GM18507 (cell line): ENCODE results near the gene SPDYA.
"Not testable (repeated sequence)": the region's sequence is repeated elsewhere in the genome, so short reads cannot be mapped to it uniquely, and the experiment has no call there.

Experiments used
- DNase-seq: peaks from one replicate; pipeline ENCODE4 v3.0.0; 2011; ENCODE audit warnings: low read depth; ENCODE audit not compliant: insufficient read length; ENCODE audit errors: extremely low spot score
- FAIRE-seq: peaks from 2 replicates; lab custom pipeline; 2011; peaks lifted over from hg19 to GRCh38; lab: Jason Lieb, UNC

Gene SPDYA

DNA sequence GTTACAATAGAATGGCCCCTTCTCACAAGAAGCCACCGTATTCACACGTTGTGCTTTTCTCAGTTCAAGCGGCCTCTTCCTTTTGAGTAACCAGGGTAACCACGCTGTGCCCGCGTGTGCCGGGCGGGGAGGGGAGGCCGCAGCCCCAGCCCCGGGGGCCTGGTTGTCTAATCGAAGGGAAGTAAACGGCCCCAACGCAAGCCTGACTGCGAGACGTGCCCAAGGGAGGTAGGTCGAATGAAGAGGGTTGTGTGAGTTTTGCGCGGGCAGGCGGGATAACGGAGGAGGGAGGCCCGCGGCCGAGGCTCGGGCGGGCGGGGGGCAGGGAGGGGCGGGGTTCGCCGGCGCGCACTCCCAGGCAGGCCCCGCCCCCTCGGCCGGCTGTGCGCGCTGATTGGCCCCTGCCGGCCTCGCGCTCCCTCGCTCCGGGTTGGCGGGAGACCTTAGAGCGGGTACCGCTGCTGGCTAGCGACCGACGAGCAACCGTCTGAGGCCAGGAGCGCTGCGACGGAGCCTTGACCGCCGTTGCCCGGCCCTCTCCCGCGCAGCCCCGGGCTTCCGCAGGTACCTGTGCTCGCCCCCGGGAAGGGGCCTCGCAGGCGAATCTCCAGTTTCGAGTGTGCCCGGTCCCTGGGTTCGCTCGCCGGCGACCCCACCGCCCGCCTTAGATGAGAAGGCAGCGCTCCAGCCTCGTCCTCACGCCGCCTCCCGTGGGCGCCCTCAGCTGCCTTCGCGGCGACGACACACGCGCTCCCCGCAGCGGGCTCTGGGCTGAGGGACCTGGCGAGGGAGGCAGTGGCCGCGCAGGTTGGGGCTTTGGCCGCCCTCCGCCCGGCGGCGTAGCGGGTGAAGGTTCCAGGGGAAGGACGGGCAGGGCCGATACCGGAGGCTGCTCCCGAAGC, at the start of gene SPDYA:
Gene SPDYA (plus strand): TSS at position 451 of the 902 bp plus-strand sequence. CDS start 5,181 bp downstream, outside the sequence.
- DNase-seq (peak; percentile 65), FAIRE-seq (peak; percentile 72)

DNA sequence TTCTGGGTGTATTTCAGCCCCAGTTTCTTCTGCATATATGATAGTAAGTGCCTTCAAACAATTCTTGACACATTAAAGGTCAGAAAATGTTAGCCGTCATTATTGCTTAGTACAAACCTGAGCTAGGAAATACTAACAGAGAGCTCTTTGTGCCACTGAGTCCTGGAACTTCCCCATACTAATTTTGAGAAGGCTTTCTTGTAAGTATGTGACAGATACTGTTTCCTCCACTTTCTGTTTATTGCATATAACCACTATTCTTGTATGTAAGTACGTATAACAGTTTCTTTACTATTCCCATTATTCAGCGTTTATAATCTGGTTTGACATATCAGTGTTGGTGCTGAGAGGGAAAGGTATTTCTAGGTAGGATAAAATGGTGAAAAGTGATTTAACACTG, 49.2 kb upstream of the SPDYA start:
- no peak for DNase-seq
- FAIRE-seq, result peak; percentile 39

DNA sequence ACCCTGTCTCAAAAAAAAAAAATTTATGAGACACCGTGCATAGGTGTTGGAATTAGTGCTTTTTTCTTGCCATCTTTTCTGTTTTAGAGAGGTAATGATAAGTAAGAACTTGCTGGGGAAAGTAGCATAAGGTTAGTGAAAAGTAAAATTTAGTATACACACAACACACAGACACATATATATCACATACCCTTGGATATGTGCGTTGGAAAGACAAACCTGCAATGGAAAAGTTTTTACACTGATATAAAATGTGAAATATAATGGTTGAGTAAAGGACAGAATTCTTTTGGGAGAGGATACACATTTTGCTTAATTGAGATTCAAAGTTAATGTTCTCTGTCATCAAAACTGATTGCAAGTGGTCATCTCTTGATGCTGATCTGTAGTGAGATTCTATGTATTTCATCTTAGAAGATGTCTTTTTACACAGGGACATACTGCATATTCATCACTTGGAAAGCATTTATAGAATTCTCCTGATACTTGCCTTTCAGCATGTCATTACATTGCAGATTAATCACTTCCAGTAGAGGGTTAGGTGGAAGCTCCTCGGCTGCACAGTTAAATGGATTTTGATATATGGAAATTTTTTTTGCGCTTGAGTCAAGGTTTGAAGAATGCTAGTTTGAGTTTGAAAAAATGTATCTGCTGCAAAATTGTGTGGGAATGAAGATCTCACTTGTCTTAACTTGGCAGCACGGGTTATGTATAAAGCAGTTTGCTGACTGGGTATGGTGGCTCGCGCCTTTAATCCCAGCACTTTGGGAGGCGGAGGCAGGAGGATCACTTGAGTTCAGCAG, 45.5 kb upstream of the SPDYA start:
- DNase-seq (no peak), FAIRE-seq (no peak)

GRCh38 chr2:28766070-28766469, 44.6 kb upstream of the SPDYA start:
- no peak for DNase-seq
- FAIRE-seq, result no peak

- no peak for DNase-seq
- no peak for FAIRE-seq
These were observed 43.3 kb upstream of the SPDYA start for GRCh38 chr2:28767337-28767736.

DNA sequence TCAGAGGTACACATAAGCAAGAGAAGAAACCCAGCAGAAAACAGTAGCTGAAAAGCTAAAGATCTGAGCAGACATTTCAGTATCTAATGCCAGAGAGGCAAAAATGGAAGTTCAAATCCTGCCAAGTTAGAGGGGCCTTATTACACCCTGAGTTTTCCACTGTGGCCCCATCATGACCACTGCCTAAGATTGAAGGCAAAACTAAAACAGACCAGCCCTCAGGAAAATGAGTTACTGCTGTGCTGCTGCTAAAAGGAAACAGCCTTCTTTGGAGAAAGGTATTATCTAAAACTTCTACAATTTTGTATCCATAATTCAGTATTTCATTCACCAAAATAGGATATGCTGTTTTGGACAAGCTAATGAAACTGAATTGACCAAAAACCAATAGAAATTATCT, 42.2 kb upstream of the SPDYA start:
- FAIRE-seq (no peak), DNase-seq (no peak)

GRCh38 chr2:28768952-28769351, 41.7 kb upstream of the SPDYA start:
- FAIRE-seq, result no peak
- no peak for DNase-seq

DNA sequence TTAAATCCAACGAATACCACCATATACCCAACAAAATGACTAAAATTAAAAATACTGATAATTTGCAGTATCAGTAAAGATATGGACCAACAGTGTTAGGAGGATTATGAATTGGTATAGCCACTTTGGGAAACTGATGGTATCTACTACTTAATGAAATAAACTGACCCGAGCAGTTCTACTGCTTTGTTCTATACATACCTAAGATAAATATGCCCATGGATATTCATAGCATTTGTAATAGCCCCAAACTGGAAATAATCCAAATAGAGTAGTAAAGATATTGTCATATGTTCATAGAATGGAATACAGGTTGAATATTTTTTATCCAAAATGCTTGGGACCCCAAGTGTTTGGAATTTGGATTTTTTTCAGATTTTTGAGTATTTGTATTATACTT, 38.3 kb upstream of the SPDYA start:
- FAIRE-seq, result no peak
- DNase-seq, result no peak

DNA sequence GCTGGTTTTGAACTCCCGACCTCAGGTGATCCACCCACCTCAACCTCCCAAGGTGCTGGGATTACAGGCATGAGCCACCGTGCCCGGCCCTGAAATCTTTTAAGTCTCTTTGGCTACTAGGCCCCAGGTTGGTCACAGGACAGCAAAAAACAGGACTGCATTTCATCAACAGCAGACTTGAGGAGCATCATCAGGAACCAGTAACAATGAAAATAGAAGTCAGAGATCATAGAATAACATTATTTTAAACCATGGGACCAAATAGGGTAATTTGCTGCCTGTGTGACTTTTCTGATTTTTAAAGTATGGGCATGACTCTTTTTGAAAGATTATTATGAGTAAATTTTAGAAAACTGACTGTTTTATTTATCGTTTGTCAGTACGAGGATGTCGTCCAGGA, 34.2 kb upstream of the SPDYA start:
- FAIRE-seq, result no peak
- no peak for DNase-seq

- FAIRE-seq (no peak), DNase-seq (no peak)
These were observed 32.2 kb upstream of the SPDYA start for GRCh38 chr2:28778392-28778791.

DNA sequence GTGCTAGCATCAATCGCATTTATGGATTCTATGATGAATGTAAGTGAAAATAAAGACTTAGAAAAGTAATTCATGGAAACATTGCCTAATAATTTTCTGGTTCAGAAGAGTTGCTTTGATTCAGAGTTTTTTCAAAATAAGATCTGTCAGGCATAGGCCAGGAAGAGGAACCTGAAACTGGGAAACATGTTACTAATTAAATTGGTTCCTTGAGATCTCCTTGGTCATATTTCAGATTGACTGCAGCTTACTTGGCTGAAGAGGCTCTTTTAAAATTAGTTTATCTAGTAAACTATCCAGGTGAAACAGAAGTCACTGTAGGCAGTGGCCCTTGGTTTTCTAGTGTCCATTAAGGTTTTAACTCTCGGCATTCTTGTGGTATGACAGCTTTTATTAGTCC, 31.6 kb upstream of the SPDYA start:
- FAIRE-seq (no peak), DNase-seq (no peak)

DNA sequence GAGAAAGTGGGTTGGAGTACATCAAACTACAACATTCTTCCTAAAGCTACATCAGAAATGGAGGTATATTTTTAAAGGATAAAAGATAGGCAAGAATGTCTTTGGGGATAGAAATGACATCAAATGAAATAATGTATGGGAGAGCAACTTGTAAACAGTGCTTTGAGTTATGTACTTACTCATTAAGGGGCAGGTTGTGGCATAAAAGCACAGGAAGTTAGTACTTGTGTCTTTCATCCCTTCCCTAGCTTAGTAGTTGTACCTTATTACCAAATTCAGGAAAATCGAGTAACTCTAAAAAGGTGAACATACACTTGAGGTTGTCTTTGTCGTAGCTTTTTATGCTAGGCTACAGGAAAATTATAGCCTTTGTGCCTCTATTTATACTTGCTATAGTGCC, 30.1 kb upstream of the SPDYA start:
- FAIRE-seq (no peak), DNase-seq (no peak)

DNA sequence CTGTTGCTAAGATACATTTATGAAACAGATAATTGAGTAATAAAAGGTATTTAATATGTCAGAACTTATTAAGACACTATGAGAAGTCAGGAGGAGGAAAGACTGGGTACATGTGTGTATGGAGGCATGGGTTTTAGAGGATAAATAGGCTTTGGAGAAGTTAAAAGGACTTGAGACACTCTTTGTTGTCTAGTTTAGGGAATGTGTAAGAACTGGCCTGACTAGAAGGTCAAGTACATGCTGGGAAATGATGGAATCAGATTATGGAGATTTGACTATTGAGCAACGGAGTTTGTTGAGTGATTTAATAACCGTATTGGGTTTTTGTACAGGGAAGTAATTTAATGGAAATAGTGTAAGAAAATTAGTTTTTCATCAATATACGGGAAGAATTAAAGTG, 28.2 kb upstream of the SPDYA start:
- FAIRE-seq, result no peak
- DNase-seq, result no peak

- not testable (repeated sequence) for FAIRE-seq, DNase-seq
These were observed 26.1 kb upstream of the SPDYA start for GRCh38 chr2:28784570-28784969.

DNA sequence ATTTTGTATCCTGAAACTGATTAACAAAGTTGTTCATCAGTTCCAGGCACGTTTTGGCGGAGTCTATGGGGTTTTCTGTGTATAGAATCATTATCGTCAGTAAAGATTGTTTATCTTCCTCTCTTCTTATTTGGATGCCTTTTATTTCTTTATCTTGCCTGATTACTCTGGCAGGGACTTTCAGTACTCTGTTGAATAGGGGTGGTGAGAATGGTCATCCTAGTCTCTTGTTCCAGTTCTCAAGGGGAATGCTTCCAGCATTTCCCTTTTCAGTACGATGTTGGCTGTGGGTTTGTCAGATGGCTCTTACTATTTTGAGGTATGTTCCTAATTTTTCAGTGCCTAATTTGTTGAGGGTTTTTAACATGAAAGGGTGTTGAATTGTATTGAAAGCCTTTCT, 14.0 kb upstream of the SPDYA start:
- no peak for DNase-seq
- no peak for FAIRE-seq

DNA sequence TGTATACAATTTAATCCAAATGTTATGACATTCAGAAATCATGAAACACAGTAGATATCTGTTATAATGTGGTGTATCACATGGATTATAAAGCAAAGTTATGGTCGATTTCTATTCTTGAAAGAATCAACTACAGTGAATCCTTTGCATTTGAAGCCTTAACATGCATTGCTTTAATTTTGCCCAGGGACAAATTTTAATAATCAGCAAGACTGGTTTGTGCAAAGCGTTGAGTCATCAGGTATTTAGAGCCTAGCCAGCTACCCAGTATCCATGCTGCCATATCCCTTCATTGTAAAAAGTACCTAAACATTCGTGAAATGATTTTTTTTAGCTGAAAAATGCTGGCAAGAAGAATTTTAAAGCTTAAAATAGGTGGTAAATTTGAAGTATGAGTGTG, 8.9 kb upstream of the SPDYA start:
- DNase-seq (no peak), FAIRE-seq (no peak)

- FAIRE-seq (no peak), DNase-seq (no peak)
These were observed 7.6 kb upstream of the SPDYA start for GRCh38 chr2:28802975-28803429.

DNA sequence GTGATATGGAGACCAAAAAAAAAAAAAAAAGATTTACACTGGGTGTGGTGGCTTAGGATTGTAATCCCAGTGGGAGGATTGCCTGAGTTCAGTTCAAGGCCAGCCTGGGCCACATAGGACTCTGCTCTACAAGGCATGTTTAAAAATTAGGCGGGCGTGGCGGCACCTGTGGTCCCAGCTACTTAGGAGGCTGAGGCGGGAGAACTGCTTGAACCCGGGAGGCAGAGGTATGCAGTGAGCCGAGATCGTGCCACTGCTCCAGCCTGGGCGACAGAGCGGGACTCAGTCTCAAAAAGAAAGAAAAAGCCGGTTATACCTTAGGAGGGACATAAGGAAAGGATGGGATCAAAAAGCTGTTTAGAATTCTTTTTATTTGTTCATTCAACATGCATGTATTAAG, 707 bp upstream of the SPDYA start:
- DNase-seq (no peak), FAIRE-seq (no peak)

- FAIRE-seq (no peak), DNase-seq (no peak)
These were observed 7.4 kb downstream of the SPDYA start for GRCh38 chr2:28818053-28818452.

DNA sequence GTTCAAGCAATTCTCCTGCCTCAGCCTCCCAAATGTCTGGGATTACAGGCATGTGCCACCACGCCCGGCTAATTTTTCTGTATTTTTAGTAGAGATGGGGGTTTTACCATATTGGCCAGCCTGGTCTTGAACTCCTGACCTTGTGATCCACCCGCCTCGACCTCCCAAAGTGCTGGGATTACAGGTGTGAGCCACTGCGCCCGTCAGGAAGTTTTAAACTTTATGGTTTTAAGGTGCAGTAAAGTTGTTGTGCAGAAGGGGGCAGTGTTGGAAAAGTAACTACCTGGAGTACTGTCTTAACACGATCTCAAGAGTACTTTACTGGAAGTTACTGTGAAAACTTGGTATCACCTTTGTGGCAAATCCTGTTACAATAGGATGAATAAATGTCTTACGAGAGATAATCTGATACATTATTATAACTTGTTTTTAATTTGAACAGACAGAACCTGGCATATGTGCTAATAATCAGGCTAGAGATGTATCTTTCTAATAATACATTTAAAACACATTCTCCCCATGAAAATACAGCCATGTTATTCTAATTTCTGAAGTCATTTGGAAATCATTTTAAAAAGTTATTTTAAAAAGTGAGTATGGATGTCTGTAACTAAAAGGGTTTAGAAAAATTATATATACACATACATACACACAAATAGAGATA, 10.8 kb downstream of the SPDYA start:
- FAIRE-seq, result peak; percentile 88

More for the DNA sequence above, 10.8 kb downstream of the SPDYA start:
- DNase-seq, result peak; percentile 17
